ENCODE measurements around the gene ULK1.

DNA sequence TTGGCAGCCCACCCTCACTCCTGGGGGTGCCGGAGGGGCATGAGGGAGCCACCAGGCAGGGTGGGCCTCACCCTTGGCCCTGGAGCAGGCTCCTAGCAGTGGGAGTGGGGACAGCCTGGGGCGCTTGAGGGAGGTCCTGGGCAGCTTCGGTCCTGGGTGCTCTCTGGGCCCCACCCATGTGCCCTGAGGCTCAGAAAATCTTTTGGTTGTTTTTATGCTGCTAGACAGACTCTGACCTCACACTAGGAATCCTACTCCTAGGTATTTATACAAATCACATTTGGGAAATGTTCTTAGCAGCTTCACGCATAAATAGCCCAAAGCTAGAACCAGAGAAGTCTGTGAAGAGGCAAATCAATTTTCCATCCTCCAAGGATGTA is 10.9 kb upstream of the ULK1 start:
- no peak for TF ChIP-seq POLR2A (IDR thresholded peaks at IDR 0.05)
- TF ChIP-seq, protein P1, sequence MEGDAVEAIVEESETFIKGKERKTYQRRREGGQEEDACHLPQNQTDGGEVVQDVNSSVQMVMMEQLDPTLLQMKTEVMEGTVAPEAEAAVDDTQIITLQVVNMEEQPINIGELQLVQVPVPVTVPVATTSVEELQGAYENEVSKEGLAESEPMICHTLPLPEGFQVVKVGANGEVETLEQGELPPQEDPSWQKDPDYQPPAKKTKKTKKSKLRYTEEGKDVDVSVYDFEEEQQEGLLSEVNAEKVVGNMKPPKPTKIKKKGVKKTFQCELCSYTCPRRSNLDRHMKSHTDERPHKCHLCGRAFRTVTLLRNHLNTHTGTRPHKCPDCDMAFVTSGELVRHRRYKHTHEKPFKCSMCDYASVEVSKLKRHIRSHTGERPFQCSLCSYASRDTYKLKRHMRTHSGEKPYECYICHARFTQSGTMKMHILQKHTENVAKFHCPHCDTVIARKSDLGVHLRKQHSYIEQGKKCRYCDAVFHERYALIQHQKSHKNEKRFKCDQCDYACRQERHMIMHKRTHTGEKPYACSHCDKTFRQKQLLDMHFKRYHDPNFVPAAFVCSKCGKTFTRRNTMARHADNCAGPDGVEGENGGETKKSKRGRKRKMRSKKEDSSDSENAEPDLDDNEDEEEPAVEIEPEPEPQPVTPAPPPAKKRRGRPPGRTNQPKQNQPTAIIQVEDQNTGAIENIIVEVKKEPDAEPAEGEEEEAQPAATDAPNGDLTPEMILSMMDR (IDR thresholded peaks at IDR 0.05 in 8 of 11, conservative IDR thresholded peaks at IDR 0.05 in 3 of 11), result no peak

Measured in spleen (tissue), 7 donors.